HEK293 (cell line): ENCODE measurements around the gene AGAP5.
"Not testable (repeated sequence)": the region's sequence is repeated elsewhere in the genome, so short reads cannot be mapped to it uniquely, and the experiment has no call there.

Experiments used
- ATF2 ChIP-seq: fragments of 450-650 bp; formaldehyde crosslinking; IDR thresholded peaks from 2 replicates; pipeline ENCODE4 v1.5.1; 2016; ENCODE audit warnings: missing biosample characterization, missing genetic modification characterization, low read depth
- CTCF ChIP-seq: fragments of 450-650 bp; formaldehyde crosslinking; IDR thresholded peaks from 2 replicates; pipeline ENCODE4 v1.5.1; 2016; ENCODE audit warnings: missing biosample characterization, missing genetic modification characterization
- PATZ1 ChIP-seq: fragments of 450-650 bp; formaldehyde crosslinking; IDR thresholded peaks from 2 replicates; pipeline ENCODE4 v1.5.1; 2016; ENCODE audit warnings: missing biosample characterization, missing genetic modification characterization
- ZFP41 ChIP-seq: fragments of 450-650 bp; formaldehyde crosslinking; IDR thresholded peaks from 2 replicates; pipeline ENCODE4 v1.5.1; 2016; ENCODE audit warnings: missing biosample characterization, missing genetic modification characterization, borderline replicate concordance
- ZNF174 ChIP-seq: fragments of 450-650 bp; formaldehyde crosslinking; IDR thresholded peaks from 2 replicates; pipeline ENCODE4 v1.5.0; 2017; ENCODE audit warnings: missing biosample characterization, mild to moderate bottlenecking, missing genetic modification characterization
- ZNF24 ChIP-seq: fragments of 450-650 bp; formaldehyde crosslinking; IDR thresholded peaks from 2 replicates; pipeline ENCODE4 v1.5.1; 2016; ENCODE audit warnings: missing biosample characterization, missing genetic modification characterization
- ZNF792 ChIP-seq: fragments of 450-650 bp; formaldehyde crosslinking; IDR thresholded peaks from 2 replicates; pipeline ENCODE4 v1.5.1; 2016; ENCODE audit warnings: missing biosample characterization, missing genetic modification characterization

GRCh38 chr10:73664156-73665040 lies 33.5 kb downstream of the AGAP5 start:
- not testable (repeated sequence) for TF ChIP-seq PATZ1 (tag by site-specific recombination); ZFP41 (tag by site-specific recombination); CTCF (tag by site-specific recombination); ATF2; ZNF174 (tag by site-specific recombination); ZNF24 (tag by site-specific recombination); ZNF792 (tag by site-specific recombination)
